ENCODE data around the gene GNPTG.

Gene GNPTG

DNA sequence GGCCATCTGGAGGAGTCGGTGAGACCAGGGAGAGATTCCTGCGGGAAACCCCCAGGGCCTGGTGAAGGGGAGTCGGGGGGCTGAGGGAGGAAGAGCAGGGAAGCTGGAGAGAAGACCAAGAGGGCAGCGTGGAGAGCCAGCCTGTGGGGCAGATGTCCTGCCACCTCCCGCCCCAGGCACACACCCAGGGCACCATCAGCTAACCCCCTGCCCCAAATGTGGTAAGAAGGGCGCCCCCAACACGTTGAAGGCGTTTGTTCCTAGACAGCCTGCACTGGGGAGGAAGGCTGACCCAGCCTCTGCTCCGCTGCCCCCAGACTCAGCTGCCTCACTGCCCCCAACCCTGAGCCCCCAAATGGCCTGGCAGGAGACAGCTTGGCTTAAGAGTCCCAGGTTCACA is 17.0 kb upstream of the GNPTG start:
- DNase-seq = no peak

DNA sequence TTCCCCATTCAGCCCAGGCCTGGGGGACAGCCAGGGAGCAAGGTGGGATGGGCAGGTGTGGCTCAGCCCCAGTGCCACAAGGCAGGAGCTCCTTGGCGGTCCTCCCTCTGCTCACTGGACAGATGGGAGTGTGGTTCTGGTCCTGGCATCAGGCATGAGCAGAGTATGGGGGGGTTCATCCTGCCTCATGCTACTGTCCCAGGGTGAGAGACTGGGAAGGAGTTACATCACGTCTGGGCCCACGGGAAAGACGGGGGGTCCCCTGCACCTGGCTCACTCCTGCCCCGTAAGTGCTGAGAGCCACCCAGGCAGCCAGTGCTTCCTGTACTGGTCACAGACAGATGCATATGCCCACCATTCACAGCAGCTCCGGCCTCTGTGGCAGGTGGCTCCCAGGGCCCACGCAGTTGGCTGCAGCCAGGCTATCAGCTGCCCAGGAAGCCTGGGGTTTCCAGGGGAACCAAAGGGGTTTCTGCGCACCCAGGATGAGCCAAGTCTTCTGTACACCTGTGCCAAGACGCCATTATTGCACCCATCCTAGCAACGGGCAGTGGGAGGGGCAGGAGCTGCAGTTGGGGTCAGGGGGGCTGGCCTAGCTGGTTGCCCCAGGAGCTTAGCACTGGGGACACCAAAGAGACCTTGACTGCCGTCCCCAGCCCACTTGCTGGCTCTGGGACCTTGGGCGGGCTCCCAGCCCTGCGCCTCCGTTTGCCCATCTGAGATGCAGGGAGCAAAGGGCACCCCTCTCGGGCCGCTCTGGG is 16.3 kb upstream of the GNPTG start:
- DNase-seq = no peak

- no peak for DNase-seq
Observed at GRCh38 chr16:1335996-1336395, 15.7 kb upstream of the GNPTG start.

GRCh38 chr16:1336619-1337018 is 15.1 kb upstream of the GNPTG start:
- DNase-seq = no peak

- no peak for DNase-seq
Observed at GRCh38 chr16:1337486-1337885, 14.2 kb upstream of the GNPTG start.

DNA sequence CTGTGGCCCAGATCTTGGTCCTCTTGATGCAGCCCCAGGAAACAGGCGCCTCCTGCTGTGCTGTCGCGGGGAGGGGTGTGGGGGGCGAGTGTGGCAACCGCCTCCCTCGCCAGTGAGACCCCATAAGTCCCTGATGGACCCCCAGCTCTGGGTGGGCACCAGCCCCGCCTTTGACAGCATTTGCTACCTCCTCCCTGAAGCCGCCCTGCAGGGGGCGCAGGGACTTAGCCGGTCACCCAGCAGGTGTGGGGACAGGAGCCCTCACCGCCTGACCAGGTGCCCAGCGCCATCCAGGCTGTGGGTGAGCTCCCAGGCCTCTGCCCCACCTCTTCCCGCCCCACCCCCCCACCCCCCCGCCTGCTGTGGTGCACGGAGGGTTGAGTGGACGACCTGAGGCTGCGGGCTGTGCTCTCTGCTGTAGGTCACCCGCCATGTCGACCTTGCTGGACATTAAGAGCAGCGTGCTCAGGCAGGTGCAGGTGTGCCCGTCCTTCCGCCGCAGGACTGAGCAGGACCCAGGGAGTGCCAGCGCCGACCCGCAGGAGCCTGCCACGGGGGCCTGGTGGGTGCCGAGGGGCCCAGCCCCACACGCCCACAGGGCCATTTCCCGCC is 13.5 kb upstream of the GNPTG start:
- DNase-seq = no peak

DNA sequence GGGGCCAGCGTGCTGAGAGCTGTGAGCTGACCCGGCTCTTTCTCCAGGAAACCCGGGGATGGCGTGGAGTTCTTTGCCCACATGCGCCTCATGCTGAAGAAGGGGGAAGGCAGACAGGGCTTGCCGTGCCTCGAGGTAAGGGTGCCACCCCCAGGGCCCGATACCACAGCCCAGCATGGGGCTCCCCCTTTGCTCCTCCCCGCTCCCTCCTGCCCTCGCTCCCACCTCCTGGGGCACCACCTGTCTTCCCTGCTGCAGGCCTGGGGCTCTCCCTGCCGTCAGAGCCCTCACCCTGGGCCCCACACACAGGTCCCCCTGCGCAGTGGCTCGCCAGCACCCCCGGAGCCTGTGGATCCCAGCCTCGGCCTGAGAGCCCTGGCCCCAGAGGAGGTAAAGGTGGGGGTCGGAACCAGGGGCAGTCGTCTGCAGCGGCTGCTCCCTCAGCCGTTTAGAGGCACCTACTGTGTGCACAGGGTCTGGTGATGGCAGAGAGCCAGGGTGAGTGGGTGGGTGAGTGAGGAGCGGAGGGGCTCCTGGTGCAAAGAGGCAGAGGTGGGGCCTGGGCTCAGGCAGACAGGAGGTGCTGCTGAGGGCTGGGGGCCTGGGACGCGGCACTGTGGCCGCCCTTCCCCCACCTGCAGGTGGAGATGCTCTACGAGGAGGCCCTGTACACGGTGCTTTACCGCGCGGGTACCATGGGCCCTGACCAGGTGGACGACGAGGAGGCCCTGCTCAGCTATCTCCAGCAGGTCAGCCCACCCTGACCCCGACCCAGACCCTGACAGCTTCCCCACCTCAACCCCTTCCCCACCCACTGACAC is 12.7 kb upstream of the GNPTG start:
- DNase-seq = no peak

- DNase-seq = no peak
Observed at GRCh38 chr16:1340730-1341494, 10.8 kb upstream of the GNPTG start.

GRCh38 chr16:1341495-1342420 is 10.0 kb upstream of the GNPTG start:
- DNase-seq = no peak

DNA sequence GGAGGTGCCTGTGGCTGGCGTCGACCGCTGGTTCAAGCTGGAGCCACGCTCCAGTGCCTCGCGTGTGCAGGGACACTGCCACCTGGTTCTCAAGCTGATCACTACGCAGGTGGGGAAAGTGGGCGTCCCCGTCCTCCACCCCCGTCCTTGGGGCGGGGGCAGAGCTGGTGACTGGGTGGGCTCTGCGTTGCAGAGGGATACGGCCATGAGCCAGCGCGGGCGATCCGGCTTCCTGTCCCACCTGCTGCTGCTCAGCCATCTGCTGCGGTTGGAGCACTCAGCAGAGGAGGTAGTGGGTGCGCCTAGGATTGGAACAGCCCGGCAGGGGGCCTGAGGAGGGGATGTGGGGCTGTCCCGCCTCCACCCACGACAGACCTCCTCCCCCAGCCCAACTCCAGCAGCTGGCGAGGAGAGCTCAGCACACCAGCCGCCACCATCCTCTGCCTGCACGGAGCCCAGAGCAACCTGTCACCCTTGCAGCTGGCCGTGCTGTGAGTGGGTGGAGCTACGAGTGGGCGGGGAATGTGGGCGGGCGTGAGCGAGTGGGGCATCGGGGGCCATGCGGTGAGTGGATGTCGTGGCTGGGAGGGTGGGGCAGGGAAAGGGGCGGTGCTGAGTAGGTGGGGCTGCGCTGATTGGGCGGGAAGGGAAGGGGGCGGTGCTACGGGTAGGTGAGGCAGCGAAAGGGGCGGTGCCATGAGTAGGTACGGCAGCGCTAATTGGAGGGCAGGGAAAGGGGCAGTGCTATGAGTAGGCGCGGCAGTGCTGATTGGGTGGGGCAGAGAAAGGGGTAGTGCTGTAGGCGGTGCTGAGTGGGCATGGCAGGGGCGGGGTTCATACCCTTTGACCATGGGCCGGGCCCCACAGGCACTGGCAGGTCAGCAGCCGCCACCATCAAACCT is 9.0 kb upstream of the GNPTG start:
- no peak for DNase-seq

DNA sequence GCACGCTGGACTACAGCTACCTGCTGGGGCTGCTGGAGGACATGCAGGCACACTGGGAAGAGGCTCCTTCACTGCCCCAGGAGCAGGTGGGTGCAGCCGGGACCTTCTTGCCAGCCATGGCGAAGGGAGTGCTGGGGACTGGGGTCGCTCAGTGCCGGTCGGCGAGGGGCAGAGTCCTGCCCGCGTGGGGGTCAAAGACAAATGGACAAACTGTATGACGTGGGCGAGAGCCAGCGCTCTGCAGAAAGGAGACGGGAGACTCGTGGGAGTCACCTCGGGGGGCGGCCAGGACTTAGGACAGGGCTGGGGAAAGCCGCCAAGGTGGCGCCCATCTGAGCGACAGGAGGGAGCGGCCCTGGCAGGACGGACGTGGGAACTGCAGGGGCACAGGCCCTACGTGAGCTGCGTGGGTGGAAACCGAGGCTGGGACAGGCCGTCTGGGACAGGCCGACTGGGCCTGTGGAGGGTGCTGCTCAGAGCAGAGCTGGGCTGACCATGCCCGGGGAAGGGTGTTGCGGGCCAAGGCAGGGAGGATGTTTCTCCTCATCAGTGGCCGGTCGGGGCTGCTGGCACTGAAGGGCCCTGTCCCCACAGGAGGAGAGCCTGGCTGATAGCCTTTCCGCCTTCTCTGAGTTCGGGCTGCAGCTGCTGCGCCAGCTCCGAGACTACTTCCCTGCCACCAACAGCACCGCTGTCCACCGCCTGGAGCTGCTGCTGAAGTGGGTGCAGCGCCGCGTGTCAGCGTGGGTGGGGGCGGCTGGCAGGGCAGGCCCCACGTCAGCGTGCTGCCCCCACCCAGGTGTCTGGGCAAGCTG is 8.1 kb upstream of the GNPTG start:
- no peak for DNase-seq

GRCh38 chr16:1344499-1344898 is 7.2 kb upstream of the GNPTG start:
- no peak for DNase-seq

DNA sequence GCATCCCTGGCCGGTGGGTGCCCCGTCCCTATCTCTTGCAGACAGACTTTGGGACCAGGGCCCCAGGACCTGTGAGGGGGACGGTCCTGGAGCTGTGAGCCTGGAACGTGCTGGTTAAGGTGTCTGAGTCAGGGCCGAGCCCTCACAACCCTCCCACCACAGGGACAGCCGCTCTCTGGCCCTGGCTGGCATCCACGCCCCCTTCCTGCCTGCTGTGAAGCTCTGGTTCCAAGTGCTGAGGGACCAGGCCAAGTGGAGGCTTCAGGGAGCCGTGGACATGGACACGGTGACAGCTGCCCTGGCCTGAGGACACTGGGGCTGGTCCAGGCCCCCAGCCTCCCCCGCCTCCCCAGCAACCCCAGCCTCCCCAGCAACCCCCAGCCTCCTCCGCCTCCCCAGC is 6.6 kb upstream of the GNPTG start:
- DNase-seq = no peak

- DNase-seq = no peak
Observed at GRCh38 chr16:1345651-1346421, 5.9 kb upstream of the GNPTG start.

DNA sequence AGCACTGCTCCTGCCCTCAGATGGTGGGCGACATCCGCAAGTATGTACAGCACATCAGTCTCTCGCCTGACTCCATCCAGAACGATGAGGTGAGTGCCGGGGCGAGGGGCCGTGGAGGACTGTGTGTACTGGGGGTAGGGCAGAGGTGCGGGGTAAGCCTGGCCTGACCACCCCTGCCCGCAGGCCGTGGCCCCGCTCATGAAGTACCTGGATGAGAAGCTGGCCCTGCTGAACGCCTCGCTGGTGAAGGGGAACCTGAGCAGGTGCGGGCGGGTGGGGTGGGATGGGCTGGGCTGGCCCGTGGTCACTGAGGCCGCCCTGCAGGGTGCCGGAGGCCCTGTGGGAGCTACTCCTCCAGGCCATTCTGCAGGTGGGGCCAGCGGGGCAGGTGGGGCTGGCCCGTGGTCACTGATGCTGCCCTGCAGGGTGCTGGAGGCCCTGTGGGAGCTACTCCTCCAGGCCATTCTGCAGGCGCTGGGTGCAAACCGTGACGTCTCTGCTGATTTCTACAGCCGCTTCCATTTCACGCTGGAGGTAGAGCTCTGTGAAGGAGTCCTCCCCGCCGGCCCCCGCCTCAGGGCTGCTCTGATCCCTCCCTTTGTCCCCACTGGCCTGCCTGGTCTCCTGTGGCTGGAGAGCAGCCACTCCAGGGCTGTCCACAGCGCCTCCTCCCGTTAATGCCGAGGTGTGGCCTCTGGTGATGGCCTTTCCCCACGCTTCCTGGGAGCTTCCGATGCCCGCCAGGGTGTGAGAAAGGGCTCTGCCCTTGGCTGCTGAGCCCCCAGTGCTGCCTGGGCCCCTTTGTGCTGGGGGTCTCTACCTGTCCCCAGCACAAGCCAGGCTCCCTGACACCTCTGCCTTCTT is 5.1 kb upstream of the GNPTG start:
- no peak for DNase-seq

- DNase-seq = no peak
Observed at GRCh38 chr16:1347286-1347855, 4.4 kb upstream of the GNPTG start.

- no peak for DNase-seq
Observed at GRCh38 chr16:1347962-1348361, 3.8 kb upstream of the GNPTG start.

DNA sequence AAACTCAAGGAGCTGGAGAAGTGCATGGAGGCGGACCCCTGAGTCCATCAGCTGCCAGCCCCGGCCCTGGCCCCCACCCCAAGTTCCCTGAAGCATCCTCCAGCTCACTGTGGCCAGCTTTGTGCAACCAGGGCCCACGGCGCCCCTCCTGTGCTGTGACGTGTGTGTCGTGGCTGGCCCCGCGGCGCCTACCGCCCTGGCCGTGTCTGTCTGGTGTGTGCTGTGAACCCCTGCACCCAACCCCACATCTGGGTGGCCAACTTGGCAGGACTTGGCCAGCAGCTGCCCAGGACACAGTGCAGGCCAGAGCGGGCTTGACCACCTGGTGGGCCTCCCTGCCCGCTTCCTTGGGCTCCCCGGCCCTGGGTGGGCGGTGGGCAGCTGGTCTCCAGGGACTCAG is 3.3 kb upstream of the GNPTG start:
- no peak for DNase-seq

Measured in cerebellar nuclear complex (tissue), 1 donor.